H9 (cell line): Measurements from ENCODE around the gene PMAIP1. TPM values are rescaled to one million over a fixed set of nuclear protein-coding genes. Genes with fewer than 3 reads are reported as not detected.

Experiments used
- DNase-seq: peaks from one replicate; pipeline ENCODE4 v3.0.0-alpha.2; 2017
- H2AFZ ChIP-seq: one replicate; pipeline ENCODE4 v1.6.1; 2013; ENCODE audit warnings: mild to moderate bottlenecking, low read length, control low read depth, moderate library complexity
- H2AK5ac ChIP-seq: 2 replicates; pipeline ENCODE4 v1.6.1; 2013; ENCODE audit warnings: low read length, control low read depth, mixed read lengths; ENCODE audit not compliant: insufficient read length
- H2BK120ac ChIP-seq: one replicate; pipeline ENCODE4 v1.6.1; 2013; ENCODE audit warnings: low read depth, mild to moderate bottlenecking, low read length, control low read depth, inconsistent platforms; ENCODE audit not compliant: poor library complexity, severe bottlenecking
- H2BK12ac ChIP-seq: 2 replicates; pipeline ENCODE4 v1.6.1; 2013; ENCODE audit warnings: low read length, control low read depth, mixed read lengths, low read depth; ENCODE audit not compliant: insufficient read length
- H2BK15ac ChIP-seq: 2 replicates; pipeline ENCODE4 v1.6.1; 2013; ENCODE audit warnings: low read depth, low read length, control low read depth
- H2BK20ac ChIP-seq: one replicate; pipeline ENCODE4 v1.6.1; 2013; ENCODE audit warnings: low read depth, mild to moderate bottlenecking, low read length, control low read depth, inconsistent platforms; ENCODE audit not compliant: poor library complexity, severe bottlenecking
- H2BK5ac ChIP-seq: 2 replicates; pipeline ENCODE4 v1.6.1; 2013; ENCODE audit warnings: low read length, control low read depth, mixed read lengths; ENCODE audit not compliant: insufficient read length
- H3K14ac ChIP-seq: 2 replicates; pipeline ENCODE4 v1.6.1; 2013; ENCODE audit warnings: low read length, control low read depth; ENCODE audit not compliant: insufficient read depth
- H3K18ac ChIP-seq: 2 replicates; pipeline ENCODE4 v1.6.1; 2013; ENCODE audit warnings: low read depth, mild to moderate bottlenecking, mixed read lengths, low read length, control low read depth; ENCODE audit not compliant: insufficient read length
- H3K23ac ChIP-seq: 2 replicates; pipeline ENCODE4 v1.6.1; 2013; ENCODE audit warnings: low read length, control low read depth, mixed read lengths, low read depth; ENCODE audit not compliant: insufficient read length
- H3K23me2 ChIP-seq: 2 replicates; pipeline ENCODE4 v1.6.1; 2013; ENCODE audit warnings: low read depth, mild to moderate bottlenecking, mixed read lengths, low read length, control low read depth; ENCODE audit not compliant: insufficient read length, poor library complexity, severe bottlenecking
- H3K27ac ChIP-seq: 2 replicates; pipeline ENCODE4 v1.5.1; 2013; ENCODE audit warnings: low read length, control low read depth, mixed read lengths, low read depth; ENCODE audit not compliant: insufficient read length
- H3K27me3 ChIP-seq: 2 replicates; pipeline ENCODE4 v1.6.1; 2013; ENCODE audit warnings: low read length, control low read depth, inconsistent platforms; ENCODE audit not compliant: insufficient read depth
- H3K4ac ChIP-seq: 2 replicates; pipeline ENCODE4 v1.6.1; 2013; ENCODE audit warnings: low read depth, mild to moderate bottlenecking, control low read depth, inconsistent platforms, low read length, moderate library complexity
- H3K4me1 ChIP-seq: 2 replicates; pipeline ENCODE4 v1.6.1; 2013; ENCODE audit warnings: low read length, control low read depth, inconsistent platforms; ENCODE audit not compliant: insufficient read depth
- H3K4me2 ChIP-seq: 2 replicates; pipeline ENCODE4 v1.6.1; 2013; ENCODE audit warnings: low read length, control low read depth, mixed read lengths; ENCODE audit not compliant: insufficient read length, insufficient read depth
- H3K56ac ChIP-seq: 2 replicates; pipeline ENCODE4 v1.6.1; 2013; ENCODE audit warnings: low read depth, mild to moderate bottlenecking, mixed read lengths, low read length, control low read depth; ENCODE audit not compliant: insufficient read length
- H3K79me1 ChIP-seq: 2 replicates; pipeline ENCODE4 v1.6.1; 2013; ENCODE audit warnings: low read depth, mild to moderate bottlenecking, moderate library complexity, low read length, control low read depth, inconsistent platforms; ENCODE audit not compliant: insufficient read depth, poor library complexity, severe bottlenecking
- H3K79me2 ChIP-seq: 2 replicates; pipeline ENCODE4 v1.6.1; 2013; ENCODE audit warnings: low read length, control low read depth, inconsistent platforms; ENCODE audit not compliant: insufficient read depth
- H3K9ac ChIP-seq: 2 replicates; pipeline ENCODE4 v1.6.1; 2013; ENCODE audit warnings: low read length, control low read depth, mixed read lengths; ENCODE audit not compliant: insufficient read length; ENCODE audit errors: extremely low read depth
- H3K9me3 ChIP-seq: one replicate; pipeline ENCODE4 v1.6.1; 2013; ENCODE audit warnings: low read depth, low read length, inconsistent platforms; ENCODE audit not compliant: control insufficient read depth
- H3T11ph ChIP-seq: one replicate; pipeline ENCODE4 v1.6.1; 2013; ENCODE audit warnings: mild to moderate bottlenecking, low read length, control low read depth, inconsistent platforms
- H4K20me1 ChIP-seq: one replicate; pipeline ENCODE4 v1.6.1; 2013; ENCODE audit not compliant: control insufficient read depth, insufficient read length, insufficient read depth
- H4K5ac ChIP-seq: 2 replicates; pipeline ENCODE4 v1.6.1; 2013; ENCODE audit warnings: low read depth, mild to moderate bottlenecking, mixed read lengths, low read length, control low read depth; ENCODE audit not compliant: insufficient read length
- H4K8ac ChIP-seq: replicated peaks from 2 replicates; pipeline ENCODE4 v1.6.1; 2013; ENCODE audit warnings: low read length, control low read depth, mixed read lengths, low read depth; ENCODE audit not compliant: insufficient read length
- H4K91ac ChIP-seq: 2 replicates; pipeline ENCODE4 v1.6.1; 2013; ENCODE audit warnings: low read depth, mild to moderate bottlenecking, moderate library complexity, mixed read lengths, low read length, control low read depth; ENCODE audit not compliant: insufficient read length
- H3K27ac Mint-ChIP-seq, 3 experiments: 2 replicates in 2 of 3; 3 replicates in 1 of 3; pipeline ENCODE4 v1.8.0; 2020 to 2021; ENCODE audit warnings: mixed read lengths in 3 of 3, mild to moderate bottlenecking in 1 of 3, moderate library complexity in 1 of 3
- H3K27me3 Mint-ChIP-seq: 2 replicates; pipeline ENCODE4 v1.8.0; 2021; ENCODE audit warnings: low read depth, mild to moderate bottlenecking, moderate library complexity, mixed read lengths
- H3K36me3 Mint-ChIP-seq, 3 experiments: 2 replicates in 2 of 3; 3 replicates in 1 of 3; pipeline ENCODE4 v1.8.0; 2020 to 2021; ENCODE audit warnings: low read depth in 3 of 3, mixed read lengths in 3 of 3; ENCODE audit not compliant: insufficient read depth in 1 of 3
- H3K4me1 Mint-ChIP-seq, 2 experiments: 2 replicates each; pipeline ENCODE4 v1.8.0; 2020; ENCODE audit warnings: mixed read lengths in 2 of 2
- H3K4me3 Mint-ChIP-seq, 2 experiments: 2 replicates in 1 of 2; 3 replicates in 1 of 2; pipeline ENCODE4 v1.8.0; 2020 to 2021; ENCODE audit warnings: mild to moderate bottlenecking in 2 of 2, mixed read lengths in 2 of 2, moderate library complexity in 1 of 2
- H3K9me3 Mint-ChIP-seq, 2 experiments: 2 replicates in 1 of 2; 3 replicates in 1 of 2; pipeline ENCODE4 v1.8.0; 2020; ENCODE audit warnings: mild to moderate bottlenecking in 2 of 2, mixed read lengths in 2 of 2, moderate library complexity in 1 of 2
- total RNA-seq: library from RNA; stranded (reverse); gene quantifications from 2 replicates; pipeline ENCODE4 v1.2.1, GENCODE V29; 2021
- TF ChIP-seq, protein P1 (sequence below): fragments of 200-600 bp; sonication (generic); conservative IDR thresholded peaks from 3 replicates; pipeline ENCODE4 v1.8.0; 2021; ENCODE audit warnings: antibody characterized with exemption, mild to moderate bottlenecking

Gene PMAIP1
- total RNA-seq, 1 experiment from 2014 or later: 152 TPM

GRCh38 chr18:59911600-59911999 is 11.8 kb downstream of the PMAIP1 start:
- no peaks in the 10 kb centered on the region; the same call in 1 of the 2 replicates for H3K27me3 Mint-ChIP-seq
- no peak overlapping the region for H3T11ph ChIP-seq
- H4K5ac ChIP-seq: no peak overlapping the region
- H3K14ac ChIP-seq: no peak overlapping the region
- no peak overlapping the region for H2BK120ac ChIP-seq
- H4K91ac ChIP-seq: no peak overlapping the region
- H3K4me1 ChIP-seq: peaks cover 5% of the 10 kb centered on the region
- no peak overlapping the region for H3K56ac ChIP-seq
- H3K9ac ChIP-seq: no peak overlapping the region
- H4K8ac ChIP-seq: no peak overlapping the region
- H3K4me1 Mint-ChIP-seq: peaks cover 33 to 36% of the 10 kb centered on the region in 2 experiments
- DNase-seq: no peak
- H2BK20ac ChIP-seq: no peak overlapping the region
- H3K4me2 ChIP-seq: no peak overlapping the region
- no peak overlapping the region for H3K23ac ChIP-seq
- no peaks in the 10 kb centered on the region for H3K9me3 ChIP-seq
- no peaks in the 10 kb centered on the region for H3K79me2 ChIP-seq
- no peaks in the 10 kb centered on the region; a peak in 2 of 5 replicates for H3K9me3 Mint-ChIP-seq
- H2AK5ac ChIP-seq: no peak overlapping the region
- TF ChIP-seq, protein P1, sequence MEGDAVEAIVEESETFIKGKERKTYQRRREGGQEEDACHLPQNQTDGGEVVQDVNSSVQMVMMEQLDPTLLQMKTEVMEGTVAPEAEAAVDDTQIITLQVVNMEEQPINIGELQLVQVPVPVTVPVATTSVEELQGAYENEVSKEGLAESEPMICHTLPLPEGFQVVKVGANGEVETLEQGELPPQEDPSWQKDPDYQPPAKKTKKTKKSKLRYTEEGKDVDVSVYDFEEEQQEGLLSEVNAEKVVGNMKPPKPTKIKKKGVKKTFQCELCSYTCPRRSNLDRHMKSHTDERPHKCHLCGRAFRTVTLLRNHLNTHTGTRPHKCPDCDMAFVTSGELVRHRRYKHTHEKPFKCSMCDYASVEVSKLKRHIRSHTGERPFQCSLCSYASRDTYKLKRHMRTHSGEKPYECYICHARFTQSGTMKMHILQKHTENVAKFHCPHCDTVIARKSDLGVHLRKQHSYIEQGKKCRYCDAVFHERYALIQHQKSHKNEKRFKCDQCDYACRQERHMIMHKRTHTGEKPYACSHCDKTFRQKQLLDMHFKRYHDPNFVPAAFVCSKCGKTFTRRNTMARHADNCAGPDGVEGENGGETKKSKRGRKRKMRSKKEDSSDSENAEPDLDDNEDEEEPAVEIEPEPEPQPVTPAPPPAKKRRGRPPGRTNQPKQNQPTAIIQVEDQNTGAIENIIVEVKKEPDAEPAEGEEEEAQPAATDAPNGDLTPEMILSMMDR: no peak
- no peak overlapping the region for H3K27ac ChIP-seq
- no peak overlapping the region for H2BK12ac ChIP-seq
- no peak overlapping the region for H2BK15ac ChIP-seq
- H3K4me3 Mint-ChIP-seq: no peak overlapping the region
- H4K20me1 ChIP-seq: no peaks in the 10 kb centered on the region
- H3K27ac Mint-ChIP-seq: no peak overlapping the region
- H3K36me3 Mint-ChIP-seq: no peaks in the 10 kb centered on the region
- H3K27me3 ChIP-seq: no peaks in the 10 kb centered on the region
- no peak overlapping the region for H2BK5ac ChIP-seq
- H3K79me1 ChIP-seq: no peaks in the 10 kb centered on the region
- H3K4ac ChIP-seq: no peak overlapping the region
- no peak overlapping the region for H3K18ac ChIP-seq
- no peaks in the 10 kb centered on the region for H3K23me2 ChIP-seq
- H2AFZ ChIP-seq: no peak overlapping the region
